Spleen (tissue), 7 donors: Measurements from ENCODE around the gene DICER1.

Experiments used
- CTCF ChIP-seq, 11 experiments: fragments of 200-600 bp in 7 of 11; fragments of 450-650 bp in 4 of 11; sonication (generic) in 4 of 11; IDR thresholded peaks in 8 of 11; conservative IDR thresholded peaks in 3 of 11; 1 replicate in 7 of 11; 2 replicates in 4 of 11; pipeline versions ENCODE4 v1.4.0 to v1.8.0; 2016 to 2021; ENCODE audit warnings: antibody characterized with exemption in 11 of 11, inconsistent platforms in 4 of 11, mild to moderate bottlenecking in 1 of 11
- POLR2A ChIP-seq, 3 donors: fragments of 450-650 bp; IDR thresholded peaks; one replicate each; pipeline ENCODE4 v1.5.1; 2017; ENCODE audit warnings: antibody characterized with exemption in 3 of 3, mild to moderate bottlenecking in 1 of 3
- POLR2AphosphoS5 ChIP-seq, 3 donors: sonication (generic); formaldehyde crosslinking; IDR thresholded peaks; one replicate each; pipeline ENCODE4 v1.5.1; 2017; ENCODE audit warnings: antibody characterized with exemption in 3 of 3
- donor health status: DM: no; HTN: no; CAD: no; lungs with moderate emphysema.
- donor health status: DM: no; HTN: no; CAD: no.
- donor health status: DM: no; HTN: no; CAD: no.

GRCh38 chr14:95039259-95039992 is 117.9 kb downstream of the DICER1 start:
- TF ChIP-seq CTCF (IDR thresholded peaks at IDR 0.05 in 8 of 11, conservative IDR thresholded peaks at IDR 0.05 in 3 of 11) (no peak), POLR2A (IDR thresholded peaks at IDR 0.05) (no peak), POLR2AphosphoS5 (IDR thresholded peaks at IDR 0.05) (no peak)
